Ishikawa (cell line): Measurements from ENCODE around the gene APC.

Source experiments
- CEBPB ChIP-seq: IDR thresholded peaks from 2 replicates; pipeline ENCODE4 v1.6.1; 2012
- CREB1 ChIP-seq: IDR thresholded peaks from 2 replicates; pipeline ENCODE4 v1.6.1; 2012; ENCODE audit warnings: low read depth
- EGR1 ChIP-seq: IDR thresholded peaks from 2 replicates; pipeline ENCODE4 v1.6.1; 2012
- EP300 ChIP-seq: IDR thresholded peaks from 2 replicates; pipeline ENCODE4 v1.6.1; 2012; ENCODE audit warnings: borderline replicate concordance
- MAX ChIP-seq: IDR thresholded peaks from 2 replicates; pipeline ENCODE4 v1.6.1; 2012
- NFIC ChIP-seq: IDR thresholded peaks from 2 replicates; pipeline ENCODE4 v1.6.1; 2012
- RAD21 ChIP-seq: IDR thresholded peaks from 2 replicates; pipeline ENCODE4 v1.6.1; 2012; ENCODE audit warnings: low read depth
- REST ChIP-seq: IDR thresholded peaks from 2 replicates; pipeline ENCODE4 v1.6.1; 2012; ENCODE audit warnings: low read depth, mild to moderate bottlenecking
- TAF1 ChIP-seq: IDR thresholded peaks from 2 replicates; pipeline ENCODE4 v1.6.1; 2012; ENCODE audit warnings: low read depth, mild to moderate bottlenecking
- TCF12 ChIP-seq: IDR thresholded peaks from 2 replicates; pipeline ENCODE4 v1.6.1; 2012; ENCODE audit warnings: low read depth
- TEAD4 ChIP-seq: IDR thresholded peaks from 2 replicates; pipeline ENCODE4 v1.6.1; 2012
- USF1 ChIP-seq: IDR thresholded peaks from 2 replicates; pipeline ENCODE4 v1.6.1; 2012
- YY1 ChIP-seq: IDR thresholded peaks from 2 replicates; pipeline ENCODE4 v1.6.1; 2012; ENCODE audit warnings: low read depth

GRCh38 chr5:112795944-112796678 lies 58.4 kb downstream of the APC start:
- TF ChIP-seq TAF1: no peak
- no peak for TF ChIP-seq CREB1
- no peak for TF ChIP-seq CEBPB
- TF ChIP-seq YY1: no peak
- TF ChIP-seq EP300: no peak
- no peak for TF ChIP-seq REST
- TF ChIP-seq TEAD4: no peak
- no peak for TF ChIP-seq RAD21
- no peak for TF ChIP-seq MAX
- no peak for TF ChIP-seq USF1
- no peak for TF ChIP-seq TCF12
- TF ChIP-seq NFIC: no peak
- no peak for TF ChIP-seq EGR1
